T-helper 1 cell treated with Interleukin-12 subunit alpha and Interleukin-12 subunit beta and Interleukin-4 antibody, amounts not matched to agents 30 μg/mL and 1 μg/mL, for 36 hours (primary cell): ENCODE data around the gene ZNF594.
A peak's percentile ranks its signal among the peaks of the same experiment; 100 is the strongest.
"Not testable (repeated sequence)": the region's sequence is repeated elsewhere in the genome, so short reads cannot be mapped to it uniquely, and the experiment has no call there.

Experiments used
- H3K27ac Mint-ChIP-seq: one replicate; pipeline ENCODE4 v1.8.0; 2021; ENCODE audit warnings: mild to moderate bottlenecking, mixed read lengths
- H3K27me3 Mint-ChIP-seq: one replicate; pipeline ENCODE4 v1.8.0; 2021; ENCODE audit warnings: low read depth, mixed read lengths
- H3K36me3 Mint-ChIP-seq: one replicate; pipeline ENCODE4 v1.8.0; 2021; ENCODE audit warnings: low read depth, mixed read lengths
- H3K4me1 Mint-ChIP-seq: one replicate; pipeline ENCODE4 v1.8.0; 2021; ENCODE audit warnings: low read depth, mixed read lengths
- H3K4me3 Mint-ChIP-seq: one replicate; pipeline ENCODE4 v1.8.0; 2021; ENCODE audit warnings: mild to moderate bottlenecking, moderate library complexity, mixed read lengths
- H3K9me3 Mint-ChIP-seq: one replicate; pipeline ENCODE4 v1.8.0; 2021; ENCODE audit warnings: mixed read lengths

Gene ZNF594

GRCh38 chr17:5191541-5192417 is at the start of gene ZNF594:
Gene ZNF594, minus strand, starts transcription at chr17:5191868. Its CDS starts 7,612 bp downstream, at chr17:5184256.
- H3K4me1 Mint-ChIP-seq = peaks cover 17% of the 10 kb centered on the region
- no peaks in the 10 kb centered on the region for H3K27me3 Mint-ChIP-seq
- peaks cover 37% of the 10 kb centered on the region for H3K36me3 Mint-ChIP-seq
- peak within 1 kb of the TSS; percentile 90 for H3K4me3 Mint-ChIP-seq
- H3K27ac Mint-ChIP-seq = peak within 1 kb of the TSS; percentile 84
- H3K9me3 Mint-ChIP-seq = peaks cover 42% of the 10 kb centered on the region

DNA sequence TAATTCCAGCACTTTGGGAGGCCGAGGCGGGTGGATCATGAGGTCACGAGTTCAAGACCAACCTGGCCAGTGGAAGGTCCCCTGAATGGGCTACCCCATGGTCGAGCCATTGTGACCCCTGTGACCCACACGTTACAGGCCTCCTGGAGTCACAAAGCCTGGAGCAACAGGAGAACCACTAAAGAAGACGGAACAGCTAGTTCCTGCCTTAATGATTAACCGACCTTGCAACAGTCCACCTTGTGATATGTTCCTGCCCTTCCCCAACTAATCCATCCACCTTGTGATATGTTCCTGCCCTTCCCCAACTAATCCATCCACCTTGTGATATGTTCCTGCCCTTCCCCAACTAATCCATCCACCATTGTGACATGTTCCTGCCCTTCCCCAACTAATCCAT is 48.1 kb upstream of the ZNF594 start:
- not testable (repeated sequence) for H3K4me3 Mint-ChIP-seq, H3K9me3 Mint-ChIP-seq, H3K27me3 Mint-ChIP-seq, H3K27ac Mint-ChIP-seq, H3K36me3 Mint-ChIP-seq
- H3K4me1 Mint-ChIP-seq = peaks cover 17% of the 10 kb centered on the region

DNA sequence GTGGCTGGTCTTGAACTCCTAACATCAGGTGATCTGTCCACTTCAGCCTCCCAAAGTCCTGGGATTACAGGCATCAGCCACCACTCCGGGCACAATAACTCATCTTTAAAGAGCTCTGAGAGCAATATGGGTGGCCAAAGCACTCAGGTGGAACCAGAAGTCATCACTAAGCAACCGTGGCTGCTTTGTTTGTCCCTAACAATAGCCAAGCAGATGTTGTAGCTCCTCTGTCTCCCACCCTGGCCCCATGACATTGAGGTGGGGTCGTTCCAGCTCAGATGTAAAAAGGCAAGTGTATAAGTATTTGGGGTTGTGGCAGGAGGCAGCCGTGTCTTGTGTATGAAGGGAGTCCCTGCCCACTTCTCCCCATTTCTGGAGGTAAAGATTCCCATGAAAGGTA is 46.7 kb upstream of the ZNF594 start:
- H3K4me3 Mint-ChIP-seq = no peak overlapping the region
- H3K9me3 Mint-ChIP-seq = no peaks in the 10 kb centered on the region
- H3K4me1 Mint-ChIP-seq = peaks cover 17% of the 10 kb centered on the region
- peaks cover 2% of the 10 kb centered on the region for H3K36me3 Mint-ChIP-seq
- no peaks in the 10 kb centered on the region for H3K27me3 Mint-ChIP-seq
- H3K27ac Mint-ChIP-seq = no peak overlapping the region

DNA sequence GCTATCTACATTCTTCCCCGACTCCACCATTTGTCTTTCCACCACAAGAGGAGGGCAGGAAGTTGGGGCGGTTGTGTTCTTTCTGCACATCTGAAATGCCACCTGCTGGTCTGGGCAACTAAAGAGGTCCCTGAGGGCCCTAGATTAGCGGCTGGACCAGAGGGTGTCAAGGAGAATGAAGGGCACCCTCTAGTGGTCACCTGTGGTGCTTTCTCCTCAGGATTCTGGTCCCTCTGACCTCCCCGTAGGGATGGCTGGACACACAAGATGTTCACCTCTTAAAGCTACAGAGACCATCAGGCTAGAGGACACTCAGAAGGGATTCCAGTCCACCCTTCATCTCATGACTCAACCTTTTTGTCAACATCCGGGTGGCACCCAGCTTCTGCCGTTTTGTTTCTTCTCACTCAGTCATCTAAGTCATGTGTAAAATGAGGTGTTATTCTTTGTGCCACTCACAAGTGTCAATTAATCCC is 45.9 kb upstream of the ZNF594 start:
- H3K9me3 Mint-ChIP-seq = no peaks in the 10 kb centered on the region
- no peaks in the 10 kb centered on the region for H3K27me3 Mint-ChIP-seq
- peaks cover 2% of the 10 kb centered on the region for H3K36me3 Mint-ChIP-seq
- no peak overlapping the region for H3K4me3 Mint-ChIP-seq
- no peak overlapping the region for H3K27ac Mint-ChIP-seq
- H3K4me1 Mint-ChIP-seq = peaks cover 12% of the 10 kb centered on the region

DNA sequence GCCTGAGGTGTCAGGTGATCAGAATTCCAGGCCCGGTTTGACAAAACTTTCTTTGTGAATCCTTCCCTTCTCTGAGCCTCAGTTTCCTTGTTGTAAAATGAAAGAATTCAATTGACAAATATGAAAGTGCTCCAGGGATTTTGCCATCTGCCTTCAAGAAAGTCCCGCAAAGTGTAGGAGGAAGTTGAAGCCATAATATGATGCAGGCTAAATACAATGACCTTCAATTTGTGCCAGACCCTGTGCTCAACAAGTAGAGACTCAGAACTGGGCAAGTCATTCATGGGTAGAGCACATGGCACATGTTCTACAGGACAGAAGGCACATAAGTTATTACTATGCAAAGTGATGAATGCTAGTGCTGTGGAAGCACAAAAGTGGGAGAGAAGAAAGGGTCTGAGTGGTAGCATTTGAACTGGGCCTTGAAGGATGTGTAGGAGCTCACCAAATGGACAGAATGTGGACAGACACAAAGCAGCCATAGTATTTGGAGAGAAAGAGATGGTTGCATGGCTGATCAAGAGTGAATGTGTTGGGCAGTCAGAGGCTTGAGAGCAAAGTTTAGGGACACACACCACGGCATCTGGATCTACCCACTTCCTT is 45.4 kb upstream of the ZNF594 start:
- H3K27me3 Mint-ChIP-seq = no peaks in the 10 kb centered on the region
- H3K9me3 Mint-ChIP-seq = no peaks in the 10 kb centered on the region
- no peaks in the 10 kb centered on the region for H3K36me3 Mint-ChIP-seq
- H3K27ac Mint-ChIP-seq = peak overlapping the region; percentile 55
- H3K4me1 Mint-ChIP-seq = peaks cover 8% of the 10 kb centered on the region
- no peak overlapping the region for H3K4me3 Mint-ChIP-seq

GRCh38 chr17:5234645-5235576 is 43.2 kb upstream of the ZNF594 start, which contains the start of gene SCIMP:
Gene SCIMP, minus strand, starts transcription at chr17:5234860. Its CDS starts 105 bp downstream, at chr17:5234755.
- no peaks in the 10 kb centered on the region for H3K36me3 Mint-ChIP-seq
- H3K4me1 Mint-ChIP-seq = peaks cover 7% of the 10 kb centered on the region
- no peak within 1 kb of the TSS for H3K4me3 Mint-ChIP-seq

GRCh38 chr17:5233492-5233891 is 41.8 kb upstream of the ZNF594 start:
- not testable (repeated sequence) for H3K4me3 Mint-ChIP-seq, H3K9me3 Mint-ChIP-seq, H3K27me3 Mint-ChIP-seq, H3K36me3 Mint-ChIP-seq, H3K27ac Mint-ChIP-seq, H3K4me1 Mint-ChIP-seq

More at GRCh38 chr17:5234645-5235576, 43.2 kb upstream of the ZNF594 start, which contains the start of gene SCIMP:
- no peak within 1 kb of the TSS for H3K27ac Mint-ChIP-seq
- H3K9me3 Mint-ChIP-seq = no peaks in the 10 kb centered on the region
- H3K27me3 Mint-ChIP-seq = no peaks in the 10 kb centered on the region

DNA sequence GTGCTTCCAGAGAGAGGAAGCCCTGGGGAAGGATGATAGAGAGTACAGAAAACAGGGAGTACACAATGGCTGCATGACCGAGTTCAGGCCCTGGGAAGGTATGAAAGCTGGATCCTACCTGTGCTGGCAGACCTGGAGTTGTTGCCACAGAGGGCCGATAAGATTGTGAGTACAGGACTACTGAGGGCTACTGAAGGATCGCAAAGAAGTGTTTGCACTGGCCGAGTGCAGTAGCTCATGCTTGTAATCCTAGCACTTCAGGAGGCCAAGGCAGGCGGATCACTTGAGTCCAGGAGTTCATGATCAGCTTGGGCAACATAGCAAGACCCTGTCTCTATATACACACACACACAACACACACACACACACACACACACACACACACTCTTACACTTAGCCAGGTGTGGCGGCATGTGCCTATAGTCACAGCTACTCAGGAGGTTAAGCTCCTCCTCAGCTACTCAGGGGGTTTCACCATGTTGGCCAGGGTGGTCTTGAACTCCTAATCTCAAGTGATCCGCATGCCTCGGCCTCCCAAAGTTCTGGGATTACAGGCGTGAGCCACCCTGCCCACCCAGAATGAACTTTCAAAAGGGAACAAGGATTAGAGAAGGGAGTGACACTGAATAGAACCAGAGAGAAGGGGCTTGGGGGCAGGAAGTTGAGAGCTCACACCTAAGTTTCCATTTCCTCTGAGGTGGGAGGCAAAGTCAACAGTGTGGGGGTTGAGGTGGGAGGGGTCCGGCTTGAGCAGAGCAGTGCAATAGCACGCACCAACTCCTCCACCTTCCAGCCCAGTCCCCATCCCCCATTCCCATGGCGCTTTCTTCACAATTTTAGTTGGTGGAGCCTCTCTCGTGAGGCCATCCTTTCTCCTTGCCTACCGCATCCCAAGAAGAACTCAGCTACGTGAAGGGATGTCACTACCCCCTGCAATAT is 35.5 kb upstream of the ZNF594 start:
- no peak overlapping the region for H3K27ac Mint-ChIP-seq
- H3K4me1 Mint-ChIP-seq = peaks cover 5% of the 10 kb centered on the region
- no peak overlapping the region for H3K4me3 Mint-ChIP-seq
- no peaks in the 10 kb centered on the region for H3K27me3 Mint-ChIP-seq
- H3K9me3 Mint-ChIP-seq = no peaks in the 10 kb centered on the region
- H3K36me3 Mint-ChIP-seq = no peaks in the 10 kb centered on the region

DNA sequence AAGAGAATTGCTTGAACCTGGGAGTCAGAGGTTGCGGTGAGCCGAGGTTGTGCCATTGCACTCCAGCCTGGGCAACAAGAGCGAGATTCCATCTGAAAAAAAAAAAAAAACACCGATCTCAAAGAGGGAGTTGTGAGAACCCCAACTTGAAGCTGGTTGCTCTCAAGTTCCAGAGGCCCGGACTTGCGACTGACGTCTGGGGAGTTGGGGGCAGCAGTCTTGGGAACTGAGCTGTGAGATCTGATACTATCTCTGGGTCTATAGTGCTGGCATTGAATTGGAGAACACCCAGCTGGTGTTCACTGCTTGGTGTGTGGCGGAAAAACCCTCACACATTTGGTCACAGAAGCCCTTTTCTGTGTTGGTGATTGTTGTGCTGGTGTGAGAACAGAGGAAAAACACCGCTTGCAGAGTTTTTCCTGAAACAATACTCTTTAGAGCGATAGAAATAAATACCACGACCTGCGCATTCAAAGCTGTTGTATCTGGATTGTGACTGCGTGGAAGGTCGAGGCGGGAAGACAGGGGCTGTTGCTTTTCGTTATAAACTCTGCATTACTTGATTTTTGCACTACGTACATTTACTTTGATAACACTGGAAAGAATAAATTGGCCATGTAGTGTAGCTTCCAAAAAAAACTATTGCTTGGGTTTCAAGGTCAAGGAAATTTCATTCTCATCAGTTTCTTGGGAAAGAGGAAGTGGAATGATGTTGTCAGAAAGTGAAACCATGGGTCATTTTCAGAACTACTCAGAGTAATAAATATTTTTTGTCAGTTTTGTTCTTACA is 34.2 kb upstream of the ZNF594 start:
- H3K4me3 Mint-ChIP-seq = no peak overlapping the region
- H3K36me3 Mint-ChIP-seq = no peaks in the 10 kb centered on the region
- no peaks in the 10 kb centered on the region for H3K27me3 Mint-ChIP-seq
- H3K4me1 Mint-ChIP-seq = peaks cover 5% of the 10 kb centered on the region
- no peak overlapping the region for H3K27ac Mint-ChIP-seq
- H3K9me3 Mint-ChIP-seq = no peaks in the 10 kb centered on the region

DNA sequence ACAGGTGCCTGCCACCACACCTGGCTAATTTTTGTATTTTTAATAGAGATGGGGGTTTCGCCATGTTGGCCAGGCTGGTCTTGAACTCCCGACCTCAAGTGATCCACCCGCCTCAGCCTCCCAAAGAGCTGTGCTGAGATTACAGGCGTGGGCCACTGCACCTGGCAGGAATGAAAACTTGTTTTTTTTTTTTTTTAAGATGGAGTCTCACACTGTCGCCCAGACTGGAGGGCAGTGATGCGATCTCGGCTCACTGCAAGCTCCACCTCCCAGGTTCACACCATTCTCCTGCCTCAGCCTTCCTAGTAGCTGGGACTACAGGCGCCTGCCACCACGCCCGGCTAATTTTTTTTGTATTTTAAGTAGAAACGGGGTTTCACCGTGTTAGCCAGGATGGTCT is 30.2 kb upstream of the ZNF594 start:
- H3K27me3 Mint-ChIP-seq, H3K4me1 Mint-ChIP-seq, H3K27ac Mint-ChIP-seq, H3K4me3 Mint-ChIP-seq, H3K36me3 Mint-ChIP-seq, H3K9me3 Mint-ChIP-seq: not testable (repeated sequence)

DNA sequence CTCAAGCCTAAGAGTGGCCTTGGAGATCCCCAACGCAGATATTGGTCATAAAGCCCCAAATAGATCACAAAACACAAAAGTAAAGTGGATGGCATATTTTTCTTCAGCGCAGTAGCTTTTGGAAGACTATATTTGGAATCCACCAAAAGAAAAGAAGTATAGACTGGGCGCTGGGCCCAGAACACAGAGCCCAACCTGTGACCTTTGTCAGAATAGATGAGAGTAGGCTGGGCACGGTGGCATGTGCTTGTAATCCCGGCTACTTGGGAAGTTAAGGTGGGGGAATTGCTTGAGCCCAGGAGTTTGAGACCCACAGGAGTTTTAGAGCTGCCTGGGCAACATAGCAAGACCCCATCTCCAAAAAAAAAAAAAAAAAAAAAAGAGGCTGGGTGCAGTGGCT is 28.4 kb upstream of the ZNF594 start:
- no peaks in the 10 kb centered on the region for H3K9me3 Mint-ChIP-seq
- H3K27me3 Mint-ChIP-seq = no peaks in the 10 kb centered on the region
- H3K36me3 Mint-ChIP-seq = no peaks in the 10 kb centered on the region
- no peak overlapping the region for H3K4me3 Mint-ChIP-seq
- no peaks in the 10 kb centered on the region for H3K4me1 Mint-ChIP-seq
- no peak overlapping the region for H3K27ac Mint-ChIP-seq

DNA sequence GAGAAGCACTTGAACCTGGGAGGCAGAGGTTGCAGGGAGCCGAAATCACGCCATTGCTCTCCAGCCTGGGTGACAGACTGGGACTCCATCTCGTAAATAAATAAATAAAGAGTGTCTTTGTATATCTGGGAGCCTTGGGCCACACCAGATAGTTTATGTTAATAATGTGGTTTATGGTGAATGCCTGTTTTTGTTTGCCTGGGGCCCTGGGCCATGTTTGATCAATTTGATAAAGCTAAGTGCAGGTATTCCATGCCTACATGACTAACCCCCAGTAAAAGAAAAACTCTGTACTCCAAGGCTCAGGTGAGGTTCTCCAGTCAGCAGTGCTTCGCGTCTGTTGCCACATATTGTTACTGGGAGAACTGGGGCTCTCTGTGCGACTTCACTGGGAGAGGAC is 27.9 kb upstream of the ZNF594 start:
- no peak overlapping the region for H3K4me3 Mint-ChIP-seq
- H3K36me3 Mint-ChIP-seq = no peaks in the 10 kb centered on the region
- H3K9me3 Mint-ChIP-seq = no peaks in the 10 kb centered on the region

GRCh38 chr17:5217562-5217961 is 25.9 kb upstream of the ZNF594 start:
- H3K27ac Mint-ChIP-seq, H3K9me3 Mint-ChIP-seq, H3K36me3 Mint-ChIP-seq, H3K4me3 Mint-ChIP-seq, H3K27me3 Mint-ChIP-seq, H3K4me1 Mint-ChIP-seq: not testable (repeated sequence)

More for the DNA sequence above, 27.9 kb upstream of the ZNF594 start:
- Mint-ChIP-seq H3K27ac (no peak overlapping the region), H3K4me1 (no peaks in the 10 kb centered on the region), H3K27me3 (no peaks in the 10 kb centered on the region)
